Measurements from ENCODE around the gene KIF18A. TPM values are rescaled to one million over a fixed set of nuclear protein-coding genes. Genes with fewer than 3 reads are reported as not detected.

The KIF18A gene
- total RNA-seq, 1 experiment from 2014 or later: 20.8 TPM

GRCh38 chr11:27972522-27973170 lies 135.3 kb downstream of the KIF18A start:
- Histone ChIP-seq H3K4me1 (ENCODE audit: control insufficient read depth, insufficient read depth, low read length) (no peaks in the 10 kb centered on the region), H3K4me3 (ENCODE audit: low read depth in 2 of 2, low read length in 2 of 2) (no peak overlapping the region), H3K27me3 (ENCODE audit: control insufficient read depth, insufficient read depth, low read length) (no peaks in the 10 kb centered on the region), H3K27ac (ENCODE audit: low read length) (no peak overlapping the region), H3K36me3 (ENCODE audit: control insufficient read depth, insufficient read depth, low read length) (no peaks in the 10 kb centered on the region), H3K9me3 (ENCODE audit: control insufficient read depth, insufficient read depth, low read depth, low read length) (no peaks in the 10 kb centered on the region)
- ATAC-seq (no peak), DNase-seq (ENCODE audit: low read depth, low spot score) (no peak)
- BruUV-seq (replicated peaks): no TSS peak
- ChIA-PET POLR2A (no interaction called here), CTCF (no interaction called here)
- intact Hi-C loops (cut with micrococcal nuclease; ENCODE audit: unreplicated experiment): no loop called here
- in situ Hi-C loops (cut with HindIII; ENCODE audit: low pct_unique_long_range_greater_than_20kb, low sequenced_read_pairs): no loop called here
- TF ChIP-seq POLR2AphosphoS5 (IDR thresholded peaks at IDR 0.05; ENCODE audit: low read depth, low read length): no peak

- in situ Hi-C loops (cut with HindIII; ENCODE audit: low pct_unique_long_range_greater_than_20kb, low sequenced_read_pairs): no loop called here
- BruUV-seq (replicated peaks): no TSS peak
Observed at GRCh38 chr11:27971171-27971570, 136.8 kb downstream of the KIF18A start.

More at GRCh38 chr11:27971171-27971570, 136.8 kb downstream of the KIF18A start:
- intact Hi-C loops (cut with micrococcal nuclease; ENCODE audit: unreplicated experiment): no loop called here
- DNase-seq (ENCODE audit: low read depth, low spot score): no peak
- ATAC-seq: no peak
- no peaks in the 10 kb centered on the region for H3K36me3 ChIP-seq (ENCODE audit: control insufficient read depth, insufficient read depth, low read length)
- CTCF ChIA-PET: no interaction called here
- TF ChIP-seq TCF7L2 (IDR thresholded peaks at IDR 0.05; ENCODE audit: low read depth, low read length) (no peak), POLR2AphosphoS5 (IDR thresholded peaks at IDR 0.05; ENCODE audit: low read depth, low read length) (no peak), SIN3A (IDR thresholded peaks at IDR 0.05; ENCODE audit: borderline replicate concordance, insufficient read depth, low read depth, low read length) (no peak), CTCF (IDR thresholded peaks at IDR 0.05) (no peak), REST (IDR thresholded peaks at IDR 0.05; ENCODE audit: insufficient read depth in 1 of 2, low read depth in 2 of 2, low read length in 1 of 2) (no peak)
- no peaks in the 10 kb centered on the region for H3K9me3 ChIP-seq (ENCODE audit: control insufficient read depth, insufficient read depth, low read depth, low read length)
- no peak overlapping the region for H3K4me3 ChIP-seq (ENCODE audit: low read depth in 2 of 2, low read length in 2 of 2)
- H3K27ac ChIP-seq (ENCODE audit: low read length): no peak overlapping the region
- no peaks in the 10 kb centered on the region for H3K4me1 ChIP-seq (ENCODE audit: control insufficient read depth, insufficient read depth, low read length)
- POLR2A ChIA-PET: no interaction called here
- H3K27me3 ChIP-seq (ENCODE audit: control insufficient read depth, insufficient read depth, low read length): no peaks in the 10 kb centered on the region

Small RNA genes lying within 50 kb of the gene (microRNA-seq; reads per million reads assigned to microRNA genes)
- 0.95 reads per million for gene MIR610 (ENCODE audit: unreplicated experiment)

Other genes with a start within 250 kb of the KIF18A start
- 11.4 TPM for gene METTL15, start 232 bp upstream of the KIF18A start, total RNA-seq (2021; ENCODE audit: unreplicated experiment)

Measured in Panc1 (cell line).